GM21529 (cell line): Measurements from ENCODE around the gene POLR2L.

ENCODE experiments used
- ATAC-seq: cut with Tn5 transposase; IDR thresholded peaks from one replicate; pipeline ENCODE4 v1.9.1; 2021; ENCODE audit not compliant: unreplicated experiment

The POLR2L gene

DNA sequence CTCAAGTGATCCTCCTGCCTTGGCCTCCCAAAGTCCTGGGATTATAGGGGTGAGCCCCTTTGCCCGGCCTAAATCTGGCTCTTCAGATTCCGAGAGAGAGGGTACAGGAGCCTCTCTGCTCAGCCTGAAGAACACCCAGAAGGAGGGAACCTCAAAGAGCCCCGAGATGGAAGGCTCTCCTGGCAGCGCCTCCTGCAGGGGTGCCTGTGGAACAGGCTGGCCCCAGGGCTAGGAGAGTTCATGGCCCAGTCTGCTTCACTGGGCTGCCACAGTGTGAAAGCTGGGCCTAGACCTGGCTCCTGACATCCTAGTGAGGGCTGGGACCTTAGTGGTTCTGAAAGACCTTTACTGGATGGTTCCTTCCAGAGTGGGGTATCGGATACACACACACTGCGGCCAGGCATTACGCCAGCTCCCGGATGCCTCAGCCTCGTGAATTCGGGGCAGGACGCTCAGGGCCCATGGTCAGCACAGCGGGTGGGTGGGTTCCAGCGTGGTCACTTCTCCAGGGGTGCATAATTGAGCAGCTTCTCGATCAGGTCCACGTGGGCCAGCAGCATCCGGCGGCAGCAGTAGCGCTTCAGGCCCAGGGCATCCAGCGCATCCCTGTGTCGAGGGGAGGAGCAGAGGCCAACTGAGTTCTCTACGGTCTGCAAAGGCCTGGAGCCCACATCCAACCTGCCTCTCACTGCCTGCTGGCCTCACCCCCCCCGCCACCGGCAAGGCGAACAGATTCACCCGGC, 2.3 kb downstream of the POLR2L start:
- ATAC-seq = no peak

DNA sequence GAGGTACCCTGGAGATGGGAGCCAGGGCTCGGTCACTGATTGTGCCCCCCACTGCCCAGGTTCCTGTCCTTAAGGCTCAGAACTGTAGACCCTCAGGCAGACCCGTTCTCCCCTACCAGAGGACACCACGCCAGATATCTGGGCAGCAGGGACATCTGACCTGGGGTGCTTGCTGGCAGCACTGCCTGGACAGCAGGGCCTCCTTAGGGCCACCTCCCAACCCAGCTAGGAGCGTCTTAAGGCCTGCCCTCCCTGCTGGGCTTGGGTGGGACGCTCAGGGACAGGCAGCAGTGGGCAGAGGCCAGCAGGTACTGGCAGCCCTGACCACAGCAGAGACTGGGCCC, 3.1 kb downstream of the POLR2L start:
- ATAC-seq = no peak

DNA sequence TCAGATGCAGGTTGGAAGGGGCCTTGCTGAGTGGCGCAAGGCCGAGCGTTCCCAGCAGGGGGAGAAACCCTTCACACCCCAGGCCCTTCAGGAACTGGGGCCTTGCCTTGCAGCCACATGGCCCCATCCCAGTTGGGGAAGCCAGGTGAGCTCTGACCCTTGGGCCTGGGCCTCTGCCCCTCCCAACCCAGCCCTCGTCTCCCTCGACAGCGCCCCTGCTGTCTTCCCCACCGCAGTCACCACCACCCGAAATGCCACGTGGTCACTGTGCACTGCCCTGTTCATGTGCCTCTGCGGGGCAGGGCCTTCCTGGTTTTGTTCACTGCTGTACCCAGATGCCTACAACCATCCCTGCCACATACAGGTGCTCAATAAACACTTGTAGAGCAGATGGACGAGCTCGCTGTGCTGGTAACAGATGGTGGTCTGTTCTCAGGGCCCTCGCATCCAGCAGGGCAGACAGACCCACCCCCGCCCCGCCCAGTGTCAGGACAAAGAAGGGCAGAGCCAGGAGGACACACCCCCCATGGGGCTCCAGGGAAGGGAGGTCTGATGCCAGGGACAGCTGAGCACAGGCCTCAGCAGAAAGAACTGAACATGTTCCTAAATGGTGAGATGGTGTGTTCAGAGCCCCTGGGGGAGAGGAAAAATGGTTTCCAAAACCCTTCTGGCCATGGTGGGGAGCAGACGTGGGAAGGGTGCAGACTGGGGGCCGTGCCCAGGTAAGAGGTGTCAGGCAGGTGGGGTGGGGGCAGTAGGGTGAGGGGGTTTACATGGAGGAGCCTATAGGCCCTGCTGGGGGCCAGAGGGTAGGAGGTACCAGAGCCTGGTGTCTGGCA, 3.7 kb downstream of the POLR2L start:
- no peak for ATAC-seq

DNA sequence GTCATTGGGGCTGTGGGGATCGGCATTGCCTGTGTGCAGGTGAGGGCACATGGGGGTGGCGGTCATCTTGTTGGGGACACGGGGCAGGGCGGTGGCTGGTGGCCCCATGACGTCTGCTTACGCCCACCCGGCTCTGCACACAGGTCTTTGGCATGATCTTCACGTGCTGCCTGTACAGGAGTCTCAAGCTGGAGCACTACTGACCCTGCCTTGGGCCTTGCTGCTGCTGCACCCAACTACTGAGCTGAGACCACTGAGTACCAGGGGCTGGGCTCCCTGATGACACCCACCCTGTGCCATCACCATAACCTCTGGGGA, 4.4 kb downstream of the POLR2L start:
- no peak for ATAC-seq

GRCh38 chr11:837189-837989, 4.9 kb downstream of the POLR2L start:
- ATAC-seq = no peak

DNA sequence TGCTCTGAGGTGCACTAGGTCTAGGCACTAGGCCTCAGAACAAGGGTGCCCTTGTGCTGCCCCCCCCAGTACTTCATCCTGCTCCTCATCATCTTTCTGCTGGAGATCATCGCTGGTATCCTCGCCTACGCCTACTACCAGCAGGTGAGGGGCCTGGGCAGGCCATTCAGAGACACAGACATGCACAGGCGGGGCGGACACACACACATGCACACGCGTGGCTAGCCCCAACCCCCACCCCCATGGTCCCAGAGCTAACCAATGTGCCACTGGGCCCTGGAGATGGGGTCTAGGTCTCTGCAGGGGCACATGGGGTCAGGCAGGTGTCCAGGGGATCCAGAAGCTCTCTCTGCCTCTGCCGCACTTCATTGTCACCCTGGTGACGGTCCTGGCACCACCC, 5.6 kb downstream of the POLR2L start:
- no peak for ATAC-seq

GRCh38 chr11:836274-836673, 6.1 kb downstream of the POLR2L start:
- ATAC-seq = no peak

DNA sequence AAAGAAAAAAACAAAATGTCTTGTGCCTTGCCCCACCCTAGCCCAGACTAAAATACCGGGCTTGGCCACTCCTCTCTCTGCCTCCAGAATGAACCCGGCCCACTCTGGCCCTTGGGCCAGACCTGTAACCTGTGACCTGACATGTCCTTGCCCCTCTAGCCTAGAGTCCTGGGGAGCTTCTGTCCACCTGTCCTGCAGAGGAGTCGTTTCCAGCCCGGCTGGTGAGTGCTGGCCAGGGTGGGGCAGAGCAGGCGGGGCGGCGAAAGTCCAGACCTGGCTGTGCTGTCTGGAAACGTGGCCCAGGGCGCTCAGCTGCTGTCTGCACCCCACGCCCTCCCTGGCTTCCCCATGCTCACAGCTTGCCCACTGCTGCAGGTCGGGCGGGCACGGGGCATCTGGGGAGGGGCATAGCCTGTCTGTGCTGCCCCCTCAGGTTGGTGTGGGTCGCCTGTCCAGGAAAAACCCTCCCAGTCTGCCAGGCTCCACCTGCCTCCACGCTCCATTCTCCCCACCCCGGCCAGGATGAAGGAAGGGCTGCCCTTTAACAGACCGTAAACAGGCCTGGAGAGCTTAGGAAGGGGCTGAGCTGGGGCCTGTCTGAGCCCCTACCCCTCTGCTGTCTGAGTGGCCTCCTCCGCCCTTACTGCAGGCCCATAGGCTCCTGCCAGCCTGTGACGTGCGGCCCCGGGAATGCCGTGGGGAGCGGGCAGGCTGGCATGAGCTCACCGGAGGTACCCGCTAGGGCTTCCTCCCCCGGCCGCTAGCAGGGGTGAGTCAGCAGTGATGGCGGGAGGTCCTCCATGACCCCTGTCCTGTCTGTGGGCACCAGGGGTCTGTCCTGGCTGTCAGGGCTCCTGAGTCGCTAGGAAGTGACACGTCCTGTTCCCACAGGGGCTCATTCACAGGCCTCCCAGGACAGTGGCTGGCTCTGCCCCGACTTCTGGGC, 7.7 kb downstream of the POLR2L start:
- ATAC-seq = no peak

DNA sequence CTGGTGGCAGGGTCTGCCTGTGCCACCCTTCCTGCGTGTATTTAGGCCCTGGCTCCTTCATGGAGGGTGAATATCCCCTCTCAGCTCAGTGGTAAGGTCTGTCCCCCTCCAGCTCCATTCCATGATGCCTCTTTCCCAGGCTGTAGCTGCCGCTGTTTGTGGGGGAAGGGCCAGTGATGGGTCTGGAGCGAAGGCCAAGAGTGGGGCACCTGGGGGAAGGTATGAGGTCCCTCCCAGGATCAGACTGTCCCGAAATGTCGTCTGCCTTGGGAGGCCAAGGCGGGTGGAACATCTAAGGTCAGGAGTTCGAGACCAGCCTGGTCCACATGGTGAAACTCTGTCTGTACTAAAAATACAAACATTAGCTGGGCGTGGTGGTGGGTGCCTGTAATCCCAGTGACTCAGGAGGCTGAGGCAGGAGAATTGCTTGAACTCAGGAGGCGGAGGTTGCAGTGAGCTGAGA, 8.4 kb downstream of the POLR2L start:
- no peak for ATAC-seq

GRCh38 chr11:833114-833791, 9.1 kb downstream of the POLR2L start:
- peak; percentile 24 for ATAC-seq

GRCh38 chr11:832529-833113, 9.7 kb downstream of the POLR2L start, which contains the start of gene CD151:
Gene CD151 (plus strand): TSS chr11:832952. CDS start chr11:836070, 3,118 bp downstream.
- peak; percentile 37 for ATAC-seq

DNA sequence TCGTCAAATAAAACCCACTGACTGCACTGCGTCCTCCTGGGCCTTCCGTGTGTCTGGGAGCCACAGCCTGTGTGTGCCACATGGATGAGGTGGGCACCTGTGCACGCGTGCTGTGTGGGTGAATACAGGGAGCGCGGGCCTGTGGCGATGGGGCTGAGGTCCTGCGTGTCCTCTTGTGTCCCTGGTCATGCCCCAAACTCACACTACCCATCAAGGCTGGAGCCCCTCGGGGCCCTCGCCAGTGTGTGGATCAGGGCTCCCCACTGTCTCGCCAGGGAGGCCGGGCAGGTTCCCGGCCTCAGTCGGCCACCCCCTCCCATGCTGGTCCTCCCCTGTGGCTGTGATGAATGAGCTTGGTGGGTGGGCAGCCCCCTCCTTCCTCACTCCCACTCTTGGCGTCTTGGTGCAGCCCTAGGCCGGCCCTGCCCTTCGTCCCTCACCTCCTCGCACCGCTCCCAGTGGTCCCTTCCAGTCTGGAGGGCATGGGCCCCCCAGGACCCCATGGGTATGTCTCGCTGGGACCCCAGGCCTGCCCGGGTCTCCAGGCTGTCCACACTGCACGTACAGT, 10.3 kb downstream of the POLR2L start:
- no peak for ATAC-seq

GRCh38 chr11:831118-831864, 11.0 kb downstream of the POLR2L start:
- no peak for ATAC-seq

DNA sequence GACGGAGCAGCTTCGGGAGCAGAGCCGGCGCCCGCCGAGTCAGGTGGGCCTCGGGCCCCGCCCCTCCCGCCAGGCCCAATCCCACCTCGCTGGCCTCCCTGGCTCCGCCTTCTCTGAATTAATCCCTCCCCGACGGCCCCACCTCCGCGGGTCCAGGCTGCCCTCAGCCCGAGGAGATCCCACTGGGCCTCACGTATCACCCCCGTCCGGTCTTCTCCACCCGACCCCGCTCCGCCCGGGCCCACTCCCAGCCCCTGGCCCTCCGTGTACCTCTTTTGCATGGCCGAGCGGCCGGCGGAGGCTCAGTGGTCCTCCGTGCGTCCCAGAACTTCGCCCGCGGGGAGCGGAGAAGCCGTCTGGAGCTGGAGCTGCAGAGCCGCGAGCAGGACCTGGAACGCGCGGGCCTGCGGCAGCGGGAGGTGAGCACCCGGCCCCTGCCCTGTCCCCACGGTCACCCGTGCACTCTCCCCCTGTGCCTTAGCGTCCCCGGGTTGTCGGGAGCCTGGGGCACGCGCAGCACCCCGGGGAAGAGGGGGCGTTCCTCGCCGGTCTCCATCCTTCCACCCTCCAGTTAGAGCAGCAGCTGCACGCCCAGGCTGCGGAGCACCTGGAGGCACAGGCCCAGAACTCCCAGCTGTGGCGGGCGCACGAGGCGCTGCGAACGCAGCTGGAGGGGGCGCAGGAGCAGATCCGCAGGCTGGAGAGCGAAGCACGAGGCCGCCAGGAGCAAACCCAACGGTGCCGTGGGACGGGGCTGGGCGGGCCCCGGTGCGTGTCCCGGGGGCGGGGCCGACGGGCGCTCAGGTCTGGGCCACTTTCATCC, 11.8 kb downstream of the POLR2L start:
- peak; percentile 35 for ATAC-seq

DNA sequence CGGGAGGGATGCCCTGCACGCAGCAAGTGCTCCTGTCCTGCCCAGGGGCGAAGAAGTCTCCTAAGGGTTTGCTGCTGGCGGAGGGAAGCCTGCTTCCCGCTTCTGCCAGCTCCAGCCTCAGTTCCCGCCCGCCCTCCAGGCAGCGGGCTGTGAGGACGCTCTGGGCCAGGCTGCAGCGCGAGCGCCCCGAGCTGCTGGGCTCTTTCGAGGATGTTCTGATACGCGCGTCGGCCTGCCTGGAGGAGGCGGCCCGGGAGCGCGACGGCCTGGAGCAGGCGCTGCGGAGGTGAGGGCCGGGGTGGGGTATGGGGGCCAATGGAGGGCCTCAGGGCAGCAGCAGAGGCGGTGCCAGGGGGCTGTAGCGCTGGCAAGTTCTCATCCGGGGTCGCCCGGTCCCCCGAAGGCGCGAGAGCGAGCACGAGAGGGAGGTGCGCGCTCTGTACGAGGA, 12.5 kb downstream of the POLR2L start:
- peak; percentile 1 for ATAC-seq

DNA sequence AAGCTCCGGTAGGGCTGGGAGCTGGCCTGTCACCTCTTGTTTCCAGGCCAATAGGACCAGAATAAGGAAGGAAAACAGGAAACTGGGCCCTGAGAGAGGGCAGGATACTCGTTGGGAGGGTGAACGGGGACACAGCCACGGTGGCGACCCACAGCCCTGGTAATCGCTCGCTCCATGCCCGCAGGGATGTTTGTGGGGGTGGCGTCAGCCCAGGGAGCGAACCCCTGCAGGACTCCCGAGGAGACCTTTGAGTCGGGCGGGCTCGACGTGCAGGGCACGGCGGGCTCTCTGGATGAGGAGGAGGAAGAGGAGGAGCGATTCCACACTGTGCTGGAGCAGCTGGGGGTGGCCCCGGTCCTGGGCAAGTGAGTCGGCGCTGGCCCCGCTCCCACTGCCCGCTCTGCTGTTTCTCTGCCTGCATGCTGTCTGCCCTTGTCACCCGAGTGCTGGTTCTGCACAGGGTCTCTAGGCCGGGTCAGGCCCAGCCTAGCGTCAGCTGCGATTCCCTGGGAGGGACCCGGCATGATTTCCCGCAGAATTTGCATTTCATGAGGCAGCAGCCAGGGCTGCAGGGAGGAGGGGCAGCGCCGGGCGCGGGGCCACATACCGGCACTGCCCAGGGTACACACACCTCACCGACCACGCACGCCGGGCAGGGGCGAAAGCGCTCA, 13.0 kb downstream of the POLR2L start:
- no peak for ATAC-seq
